ENCODE data around the gene CCDC148. TPM values are rescaled to one million over a fixed set of nuclear protein-coding genes. Genes with fewer than 3 reads are reported as not detected.

CCDC148 gene
- polyA plus RNA-seq, 1 experiment = 0.22 TPM

- ChIA-PET CTCF (interaction anchor here (1.3 kb wide), 1 partner anchor 567 kb away, joined by 5 read pairs; no protein-coding TSS in a partner anchor), POLR2A (no interaction called here)
- no peaks in the 10 kb centered on the region for H3K9me3 ChIP-seq (ENCODE audit: control insufficient read depth, insufficient read depth, low read length)
- no peak for DNase-seq (ENCODE audit: low read depth, low spot score)
- TF ChIP-seq CTCF (IDR thresholded peaks at IDR 0.05; ENCODE audit: low read depth, low read length) = no peak
- H3K27ac ChIP-seq (ENCODE audit: low read depth, low read length) = no peak overlapping the region
- H3K4me3 ChIP-seq (ENCODE audit: low read depth, low read length) = no peak overlapping the region
- H3K27me3 ChIP-seq (ENCODE audit: control insufficient read depth, insufficient read depth, low read length) = no peaks in the 10 kb centered on the region
Observed at GRCh38 chr2:158187908-158188307, 268.6 kb downstream of the CCDC148 start.

GRCh38 chr2:158184556-158185343, 271.8 kb downstream of the CCDC148 start:
- ChIA-PET POLR2A (no interaction called here), CTCF (no interaction called here)
- Histone ChIP-seq H3K27ac (ENCODE audit: low read depth, low read length) (no peak overlapping the region), H3K9me3 (ENCODE audit: control insufficient read depth, insufficient read depth, low read length) (no peaks in the 10 kb centered on the region), H3K4me3 (ENCODE audit: low read depth, low read length) (no peak overlapping the region), H3K27me3 (ENCODE audit: control insufficient read depth, insufficient read depth, low read length) (no peaks in the 10 kb centered on the region)
- no peak for TF ChIP-seq CTCF (IDR thresholded peaks at IDR 0.05; ENCODE audit: low read depth, low read length)
- DNase-seq (ENCODE audit: low read depth, low spot score) = no peak

GRCh38 chr2:158184001-158184400, 272.6 kb downstream of the CCDC148 start:
- ChIA-PET POLR2A (no interaction called here), CTCF (no interaction called here)
- Histone ChIP-seq H3K27me3 (ENCODE audit: control insufficient read depth, insufficient read depth, low read length) (no peaks in the 10 kb centered on the region), H3K4me3 (ENCODE audit: low read depth, low read length) (no peak overlapping the region), H3K9me3 (ENCODE audit: control insufficient read depth, insufficient read depth, low read length) (no peaks in the 10 kb centered on the region), H3K27ac (ENCODE audit: low read depth, low read length) (no peak overlapping the region)
- no peak for TF ChIP-seq CTCF (IDR thresholded peaks at IDR 0.05; ENCODE audit: low read depth, low read length)
- no peak for DNase-seq (ENCODE audit: low read depth, low spot score)

- ChIA-PET CTCF (no interaction called here), POLR2A (no interaction called here)
Observed at GRCh38 chr2:158182676-158183295, 273.8 kb downstream of the CCDC148 start.

More at GRCh38 chr2:158182676-158183295, 273.8 kb downstream of the CCDC148 start:
- no peaks in the 10 kb centered on the region for H3K9me3 ChIP-seq (ENCODE audit: control insufficient read depth, insufficient read depth, low read length)
- no peak for TF ChIP-seq CTCF (IDR thresholded peaks at IDR 0.05; ENCODE audit: low read depth, low read length)
- H3K27ac ChIP-seq (ENCODE audit: low read depth, low read length) = no peak overlapping the region
- DNase-seq (ENCODE audit: low read depth, low spot score) = no peak
- no peaks in the 10 kb centered on the region for H3K27me3 ChIP-seq (ENCODE audit: control insufficient read depth, insufficient read depth, low read length)
- no peak overlapping the region for H3K4me3 ChIP-seq (ENCODE audit: low read depth, low read length)
